Measurements from ENCODE around the gene KIRREL3. TPM values are rescaled to one million over a fixed set of nuclear protein-coding genes. Genes with fewer than 3 reads are reported as not detected.

The KIRREL3 gene
- polyA plus RNA-seq, 3 donors, result 2.1 to 2.6 (median 2.5) TPM

- DNase-seq (ENCODE audit: extremely low read depth in 1 of 11, low read depth in 9 of 11, low spot score in 4 of 11), result peak; percentile 64 to 88 (median 82)
These were observed 559.6 kb downstream of the KIRREL3 start for GRCh38 chr11:126440792-126441514.

GRCh38 chr11:126440276-126440675, 560.3 kb downstream of the KIRREL3 start:
- no peak for DNase-seq (ENCODE audit: extremely low read depth in 1 of 11, low read depth in 9 of 11, low spot score in 4 of 11)

GRCh38 chr11:126438691-126439090, 561.9 kb downstream of the KIRREL3 start:
- no peak for DNase-seq (ENCODE audit: extremely low read depth in 1 of 11, low read depth in 9 of 11, low spot score in 4 of 11)

- DNase-seq (ENCODE audit: extremely low read depth in 1 of 11, low read depth in 9 of 11, low spot score in 4 of 11), result no peak
These were observed 562.3 kb downstream of the KIRREL3 start for GRCh38 chr11:126438272-126438671.

GRCh38 chr11:126437731-126438130, 562.8 kb downstream of the KIRREL3 start:
- DNase-seq (ENCODE audit: extremely low read depth in 1 of 11, low read depth in 9 of 11, low spot score in 4 of 11), result no peak

GRCh38 chr11:126436209-126436755, 564.3 kb downstream of the KIRREL3 start:
- DNase-seq (ENCODE audit: extremely low read depth in 1 of 11, low read depth in 9 of 11, low spot score in 4 of 11), result no peak

- no peak for DNase-seq (ENCODE audit: extremely low read depth in 1 of 11, low read depth in 9 of 11, low spot score in 4 of 11)
These were observed 565.6 kb downstream of the KIRREL3 start for GRCh38 chr11:126434950-126435335.

- DNase-seq (ENCODE audit: extremely low read depth in 1 of 11, low read depth in 9 of 11, low spot score in 4 of 11), result no peak
These were observed 566.3 kb downstream of the KIRREL3 start for GRCh38 chr11:126433989-126434949.

GRCh38 chr11:126433244-126433846, 567.2 kb downstream of the KIRREL3 start:
- no peak for DNase-seq (ENCODE audit: extremely low read depth in 1 of 11, low read depth in 9 of 11, low spot score in 4 of 11)

- no peak for DNase-seq (ENCODE audit: extremely low read depth in 1 of 11, low read depth in 9 of 11, low spot score in 4 of 11)
These were observed 568.0 kb downstream of the KIRREL3 start for GRCh38 chr11:126432525-126432924.

- no peak for DNase-seq (ENCODE audit: extremely low read depth in 1 of 11, low read depth in 9 of 11, low spot score in 4 of 11)
These were observed 568.5 kb downstream of the KIRREL3 start for GRCh38 chr11:126432065-126432461.

GRCh38 chr11:126431401-126432064, 569.0 kb downstream of the KIRREL3 start:
- no peak for DNase-seq (ENCODE audit: extremely low read depth in 1 of 11, low read depth in 9 of 11, low spot score in 4 of 11)

- no peak for DNase-seq (ENCODE audit: extremely low read depth in 1 of 11, low read depth in 9 of 11, low spot score in 4 of 11)
These were observed 569.8 kb downstream of the KIRREL3 start for GRCh38 chr11:126430581-126431335.

- peak in 1 of 11 donors; percentile 12 for DNase-seq (ENCODE audit: extremely low read depth in 1 of 11, low read depth in 9 of 11, low spot score in 4 of 11)
These were observed 573.5 kb downstream of the KIRREL3 start for GRCh38 chr11:126426820-126427749.

GRCh38 chr11:126426106-126426505, 574.5 kb downstream of the KIRREL3 start:
- DNase-seq (ENCODE audit: extremely low read depth in 1 of 11, low read depth in 9 of 11, low spot score in 4 of 11), result no peak

GRCh38 chr11:126424471-126425039, 576.0 kb downstream of the KIRREL3 start:
- DNase-seq (ENCODE audit: extremely low read depth in 1 of 11, low read depth in 9 of 11, low spot score in 4 of 11), result no peak

GRCh38 chr11:126423743-126424142, 576.8 kb downstream of the KIRREL3 start:
- DNase-seq (ENCODE audit: extremely low read depth in 1 of 11, low read depth in 9 of 11, low spot score in 4 of 11), result no peak

All from renal cortex interstitium (tissue), 11 donors.